Measurements from ENCODE around the gene TOR4A. TPM values are rescaled to one million over a fixed set of nuclear protein-coding genes. Genes with fewer than 3 reads are reported as not detected.
A peak's percentile ranks its signal among the peaks of the same experiment; 100 is the strongest.

TOR4A gene
- total and polyA plus RNA-seq, 9 donors = 0.85 to 16.3 (median 8.2) TPM

DNA sequence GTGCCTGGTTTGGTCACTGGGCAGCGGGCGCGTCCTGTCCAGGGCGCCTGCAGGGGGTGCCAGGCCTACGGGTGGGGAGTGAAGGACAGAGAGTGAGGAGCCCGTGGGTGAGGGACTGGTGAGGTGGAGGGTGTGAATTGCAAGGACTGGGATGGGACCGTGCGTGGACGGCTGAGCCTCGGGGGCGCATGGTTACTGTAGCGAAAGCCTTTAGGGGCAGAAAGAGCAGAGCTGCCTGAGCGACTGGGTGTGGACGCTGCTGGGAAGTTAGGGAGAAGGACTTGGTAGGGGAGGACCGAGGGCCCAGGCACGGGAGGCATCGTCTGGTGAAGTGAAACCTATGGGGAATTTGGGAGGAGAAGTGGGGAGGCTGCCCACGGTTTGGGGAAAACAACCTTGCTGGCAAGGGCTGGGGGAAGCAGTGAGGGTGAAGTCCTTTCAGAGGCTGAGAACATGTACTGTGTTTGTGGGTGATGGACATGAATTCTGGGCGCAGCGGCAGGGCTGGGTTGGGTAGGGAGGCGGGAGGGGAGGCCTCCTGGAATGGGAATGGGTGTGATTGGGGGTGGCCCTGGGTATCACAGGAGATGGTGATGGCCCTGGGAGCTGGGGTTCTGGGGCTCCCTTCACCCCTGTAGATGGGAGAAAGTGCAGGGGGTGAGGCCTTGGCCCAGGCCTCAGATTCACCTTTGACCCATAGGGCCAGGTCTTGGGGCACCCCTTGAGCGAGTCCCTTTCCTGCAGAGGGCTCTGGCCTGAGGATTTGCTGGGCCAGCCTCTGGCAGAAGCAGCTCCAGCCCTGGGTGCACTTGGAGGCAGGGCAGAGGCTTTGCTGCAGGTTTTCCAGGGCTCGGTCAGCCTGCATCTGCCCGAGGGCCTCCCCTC lies 1.7 kb upstream of the TOR4A start:
- no peak overlapping the region for H3K4me3 ChIP-seq
- peak in 3 of 5 donors; percentile 21 to 41 (median 30) for DNase-seq
- 81 to 84% (median 83%) methylated on average over 24 of the region's 24 CpGs for WGBS, 3 donors
- H3K36me3 ChIP-seq = no peaks in the 10 kb centered on the region
- H3K9me3 ChIP-seq = no peaks in the 10 kb centered on the region
- no peak overlapping the region for H3K27ac ChIP-seq
- H3K27me3 ChIP-seq = no peaks in the 10 kb centered on the region
- intact Hi-C loops (cut with DNase I) = no loop called here
- TF ChIP-seq EP300 (IDR thresholded peaks at IDR 0.05) (no peak), CTCF (IDR thresholded peaks at IDR 0.05) (no peak), POLR2A (IDR thresholded peaks at IDR 0.05) (no peak)
- peaks cover 12% of the 10 kb centered on the region for H3K4me1 ChIP-seq (ENCODE audit: insufficient read depth)

- Histone ChIP-seq H3K9me3 (no peaks in the 10 kb centered on the region), H3K27me3 (no peaks in the 10 kb centered on the region), H3K27ac (peak overlapping the region; percentile 74 to 87), H3K4me1 (ENCODE audit: insufficient read depth) (peaks cover 12% of the 10 kb centered on the region), H3K36me3 (no peaks in the 10 kb centered on the region), H3K4me3 (peak overlapping the region; percentile 47)
- intact Hi-C loops (cut with DNase I) = no loop called here
- WGBS, 3 donors = 30 to 38% (median 36%) methylated on average over 22 to 30 of the region's 30 CpGs
- no peak for TF ChIP-seq CTCF (IDR thresholded peaks at IDR 0.05)
- no peak for TF ChIP-seq POLR2A (IDR thresholded peaks at IDR 0.05)
- no peak for TF ChIP-seq EP300 (IDR thresholded peaks at IDR 0.05)
- peak; percentile 88 to 91 (median 90) for DNase-seq
These were observed 825 bp upstream of the TOR4A start for GRCh38 chr9:137276473-137277328.

- peaks cover 12% of the 10 kb centered on the region for H3K4me1 ChIP-seq (ENCODE audit: insufficient read depth)
- TF ChIP-seq EP300 (IDR thresholded peaks at IDR 0.05) = no peak
- no peak for TF ChIP-seq CTCF (IDR thresholded peaks at IDR 0.05)
- no peak for TF ChIP-seq POLR2A (IDR thresholded peaks at IDR 0.05)
- no peaks in the 10 kb centered on the region for H3K9me3 ChIP-seq
- peak overlapping the region; percentile 47 for H3K4me3 ChIP-seq
- peak in 3 of 5 donors; percentile 30 to 54 (median 53) for DNase-seq
- no peaks in the 10 kb centered on the region for H3K27me3 ChIP-seq
- WGBS, 3 donors = 5 to 11% (median 8%) methylated on average over 25 to 54 of the region's 54 CpGs
- H3K27ac ChIP-seq = peak overlapping the region; percentile 74 to 87
- intact Hi-C loops (cut with DNase I) = no loop called here
- H3K36me3 ChIP-seq = no peaks in the 10 kb centered on the region
These were observed 655 bp downstream of the TOR4A start for GRCh38 chr9:137278061-137278701.

Measured in ovary (tissue), 9 donors.